Mammary epithelial cell (primary cell): ENCODE results near the gene KDM4C.

ENCODE experiments used
- EZH2 ChIP-seq: IDR thresholded peaks from 2 replicates; pipeline ENCODE4 v1.6.1; 2012; ENCODE audit warnings: low read length, inconsistent platforms, borderline replicate concordance
- TF ChIP-seq, protein P1 (sequence below), 2 donors: IDR thresholded peaks in 1 of 2; conservative IDR thresholded peaks in 1 of 2; 2 replicates each; pipeline ENCODE4 v1.5.1; 2011 to 2012; ENCODE audit warnings: inconsistent platforms in 2 of 2, low read length in 2 of 2, mild to moderate bottlenecking in 2 of 2, control low read depth in 1 of 2, low read depth in 1 of 2; ENCODE audit not compliant: insufficient read depth in 1 of 2; ENCODE audit errors: extremely low read depth in 1 of 2

GRCh38 chr9:6759185-6759977, 1.6 kb downstream of the KDM4C start:
- TF ChIP-seq, protein P1, sequence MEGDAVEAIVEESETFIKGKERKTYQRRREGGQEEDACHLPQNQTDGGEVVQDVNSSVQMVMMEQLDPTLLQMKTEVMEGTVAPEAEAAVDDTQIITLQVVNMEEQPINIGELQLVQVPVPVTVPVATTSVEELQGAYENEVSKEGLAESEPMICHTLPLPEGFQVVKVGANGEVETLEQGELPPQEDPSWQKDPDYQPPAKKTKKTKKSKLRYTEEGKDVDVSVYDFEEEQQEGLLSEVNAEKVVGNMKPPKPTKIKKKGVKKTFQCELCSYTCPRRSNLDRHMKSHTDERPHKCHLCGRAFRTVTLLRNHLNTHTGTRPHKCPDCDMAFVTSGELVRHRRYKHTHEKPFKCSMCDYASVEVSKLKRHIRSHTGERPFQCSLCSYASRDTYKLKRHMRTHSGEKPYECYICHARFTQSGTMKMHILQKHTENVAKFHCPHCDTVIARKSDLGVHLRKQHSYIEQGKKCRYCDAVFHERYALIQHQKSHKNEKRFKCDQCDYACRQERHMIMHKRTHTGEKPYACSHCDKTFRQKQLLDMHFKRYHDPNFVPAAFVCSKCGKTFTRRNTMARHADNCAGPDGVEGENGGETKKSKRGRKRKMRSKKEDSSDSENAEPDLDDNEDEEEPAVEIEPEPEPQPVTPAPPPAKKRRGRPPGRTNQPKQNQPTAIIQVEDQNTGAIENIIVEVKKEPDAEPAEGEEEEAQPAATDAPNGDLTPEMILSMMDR (conservative IDR thresholded peaks at IDR 0.05 in 1 of 2, IDR thresholded peaks at IDR 0.05 in 1 of 2; ENCODE audit: extremely low read depth in 1 of 2, insufficient read depth in 1 of 2, low read depth in 1 of 2, low read length in 2 of 2) = no peak
- TF ChIP-seq EZH2 = no peak
